GM20000 (cell line): ENCODE data around the gene CDC14A.

Experiments
- DNase-seq: peaks from one replicate; pipeline ENCODE4 v3.0.0; 2012; ENCODE audit warnings: low spot score
- TF ChIP-seq, protein P1 (sequence below): IDR thresholded peaks from 2 replicates; pipeline ENCODE4 v1.5.1; 2012; ENCODE audit warnings: mild to moderate bottlenecking, control low read depth; ENCODE audit errors: extremely low read depth, missing control alignments

CDC14A gene

DNA sequence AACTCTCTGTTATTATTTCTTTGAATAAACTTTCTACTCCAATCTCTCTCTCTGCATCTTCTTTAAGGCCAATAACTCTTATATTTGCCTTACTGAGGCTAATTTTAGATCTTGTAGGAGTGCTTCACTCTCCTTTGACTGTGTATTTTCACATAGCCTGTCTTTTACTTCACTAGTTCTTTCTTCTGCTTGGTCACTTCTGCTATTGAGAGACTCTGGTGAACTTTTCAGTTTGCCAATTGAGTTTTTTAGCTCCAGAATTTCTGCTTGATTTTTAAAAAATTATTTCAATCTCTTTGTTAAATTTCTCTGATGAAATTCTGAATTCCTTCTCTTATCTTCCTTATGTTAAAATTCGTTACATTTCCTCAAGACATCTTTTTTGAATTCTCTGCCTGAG is 203.9 kb downstream of the CDC14A start:
- no peak for DNase-seq
- TF ChIP-seq, protein P1, sequence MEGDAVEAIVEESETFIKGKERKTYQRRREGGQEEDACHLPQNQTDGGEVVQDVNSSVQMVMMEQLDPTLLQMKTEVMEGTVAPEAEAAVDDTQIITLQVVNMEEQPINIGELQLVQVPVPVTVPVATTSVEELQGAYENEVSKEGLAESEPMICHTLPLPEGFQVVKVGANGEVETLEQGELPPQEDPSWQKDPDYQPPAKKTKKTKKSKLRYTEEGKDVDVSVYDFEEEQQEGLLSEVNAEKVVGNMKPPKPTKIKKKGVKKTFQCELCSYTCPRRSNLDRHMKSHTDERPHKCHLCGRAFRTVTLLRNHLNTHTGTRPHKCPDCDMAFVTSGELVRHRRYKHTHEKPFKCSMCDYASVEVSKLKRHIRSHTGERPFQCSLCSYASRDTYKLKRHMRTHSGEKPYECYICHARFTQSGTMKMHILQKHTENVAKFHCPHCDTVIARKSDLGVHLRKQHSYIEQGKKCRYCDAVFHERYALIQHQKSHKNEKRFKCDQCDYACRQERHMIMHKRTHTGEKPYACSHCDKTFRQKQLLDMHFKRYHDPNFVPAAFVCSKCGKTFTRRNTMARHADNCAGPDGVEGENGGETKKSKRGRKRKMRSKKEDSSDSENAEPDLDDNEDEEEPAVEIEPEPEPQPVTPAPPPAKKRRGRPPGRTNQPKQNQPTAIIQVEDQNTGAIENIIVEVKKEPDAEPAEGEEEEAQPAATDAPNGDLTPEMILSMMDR, result no peak

DNA sequence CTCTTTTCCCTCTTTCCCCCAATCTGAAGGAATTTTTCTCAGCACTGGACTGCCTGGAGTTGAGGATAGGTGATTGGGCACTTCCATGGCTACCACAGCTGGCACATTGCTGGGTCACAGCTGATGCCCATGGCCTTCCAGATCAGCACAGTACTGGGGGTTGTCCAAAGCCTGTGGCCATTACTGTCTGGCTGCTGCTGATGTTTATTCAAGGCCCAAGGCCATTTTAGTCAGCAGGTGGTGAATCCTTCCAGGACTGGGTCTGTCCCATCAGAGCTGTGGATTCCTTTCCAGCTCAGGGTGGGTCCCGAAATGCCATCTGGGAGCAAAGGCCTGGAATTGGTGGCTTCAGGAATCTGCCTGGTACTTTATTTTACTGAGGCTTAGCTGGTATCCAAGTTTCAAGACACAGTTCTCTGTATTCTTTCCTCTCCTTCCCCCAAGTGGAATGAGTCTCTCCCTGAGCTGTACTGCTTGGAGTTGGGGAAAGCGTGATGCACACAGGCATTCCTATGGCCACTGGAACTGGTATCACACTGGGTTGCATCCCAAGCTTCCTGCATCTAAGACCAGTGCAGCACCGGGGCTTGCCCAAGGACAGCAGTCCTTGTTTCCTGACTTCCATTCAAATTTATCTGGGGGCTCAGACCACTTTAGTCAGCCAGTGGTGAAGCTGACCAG is 204.8 kb downstream of the CDC14A start:
- DNase-seq, result no peak
- TF ChIP-seq, protein P1, result no peak

- TF ChIP-seq, protein P1, result no peak
- DNase-seq, result no peak
Observed at GRCh38 chr1:100557606-100557953, 205.3 kb downstream of the CDC14A start.

DNA sequence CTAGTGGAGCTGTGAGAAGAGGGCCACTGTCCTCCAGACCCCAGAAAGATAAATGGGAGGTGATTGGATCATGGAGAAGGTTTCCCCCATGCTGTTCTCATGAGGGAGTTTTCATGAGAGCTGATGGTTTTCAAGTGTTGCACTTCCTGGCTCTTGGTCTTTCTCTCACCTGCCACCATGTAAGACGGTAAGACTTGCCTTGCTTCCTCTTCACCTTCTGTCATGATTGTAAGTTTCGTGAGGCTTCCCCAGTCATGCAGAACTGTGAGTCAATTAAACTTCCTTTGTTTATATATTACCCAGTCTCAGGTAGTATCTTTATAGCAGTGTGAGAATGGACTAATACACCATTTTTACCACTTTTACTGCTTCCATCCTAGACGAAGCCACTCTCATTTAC is 213.2 kb downstream of the CDC14A start:
- TF ChIP-seq, protein P1, result no peak
- no peak for DNase-seq

- no peak for DNase-seq
- TF ChIP-seq, protein P1, result no peak
Observed at GRCh38 chr1:100565937-100566699, 213.8 kb downstream of the CDC14A start.

- TF ChIP-seq, protein P1, result no peak
- DNase-seq, result no peak
Observed at GRCh38 chr1:100567062-100567461, 214.8 kb downstream of the CDC14A start.
